PC-3 (cell line): Measurements from ENCODE around the gene SPATS2.

Source experiments
- CTCF ChIP-seq: fragments of 300-600 bp; sonication (generic); conservative IDR thresholded peaks from 2 replicates; pipeline ENCODE4 v1.5.1; 2017; ENCODE audit warnings: antibody characterized with exemption, low read depth, mild to moderate bottlenecking, low read length
- EZH2 ChIP-seq: fragments of 300-600 bp; sonication (generic); IDR thresholded peaks from one replicate; pipeline ENCODE4 v1.6.1; 2017; ENCODE audit warnings: antibody characterized with exemption, mild to moderate bottlenecking, low read length; ENCODE audit not compliant: unreplicated experiment
- EZH2phosphoT487 ChIP-seq: fragments of 300-600 bp; sonication (generic); IDR thresholded peaks from 2 replicates; pipeline ENCODE4 v1.6.1; 2018; ENCODE audit warnings: mild to moderate bottlenecking, antibody characterized with exemption, low read length, borderline replicate concordance

DNA sequence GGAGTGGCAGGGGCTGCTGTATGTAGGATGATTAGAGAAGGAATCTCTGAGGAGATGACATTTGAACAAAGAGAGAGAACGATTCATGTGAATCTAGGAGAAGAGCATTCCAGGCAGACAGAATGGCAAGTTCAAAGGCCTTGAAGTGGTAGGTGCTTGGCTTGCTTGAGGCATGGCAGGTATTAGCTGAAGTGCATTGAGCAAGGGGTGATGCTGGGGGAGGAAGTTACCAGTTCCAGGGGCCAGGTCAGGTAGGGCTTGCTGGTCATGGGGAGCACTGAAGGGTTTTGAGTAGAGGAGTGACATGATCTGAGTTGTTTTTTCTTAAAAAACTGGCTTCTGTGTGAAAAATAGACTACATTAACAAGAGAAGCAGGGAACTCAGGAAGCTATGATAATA is 71.8 kb downstream of the SPATS2 start:
- TF ChIP-seq EZH2, result no peak
- no peak for TF ChIP-seq CTCF
- no peak for TF ChIP-seq EZH2phosphoT487
